Natural killer cell (primary cell): ENCODE measurements around the gene MCTP2. TPM values are rescaled to one million over a fixed set of nuclear protein-coding genes. Genes with fewer than 3 reads are reported as not detected.
A peak's percentile ranks its signal among the peaks of the same experiment; 100 is the strongest.

Experiments used
- ATAC-seq, 3 donors: fragments of 150-1000 bp in 2 of 3; fragments of 200-7000 bp in 1 of 3; cut with Tn5 transposase; 1 replicate in 1 of 3; 2 replicates in 2 of 3; pipeline ENCODE4 v1.10.0; 2021; ENCODE audit warnings: mild to moderate bottlenecking in 2 of 3, moderate library complexity in 2 of 3
- DNase-seq, 2 donors: peaks; one replicate each; pipeline versions ENCODE4 v3.0.0 to v3.0.0-alpha.2; 2013 to 2021; ENCODE audit warnings: mixed read lengths in 1 of 2
- H3K27ac ChIP-seq: one replicate; pipeline ENCODE4 v1.5.1; 2013; ENCODE audit warnings: mild to moderate bottlenecking, low read length
- H3K27me3 ChIP-seq: one replicate; pipeline ENCODE4 v1.6.1; 2013; ENCODE audit warnings: low read length; ENCODE audit not compliant: control insufficient read depth, insufficient read depth
- H3K36me3 ChIP-seq: one replicate; pipeline ENCODE4 v1.6.1; 2013; ENCODE audit warnings: low read length; ENCODE audit not compliant: control insufficient read depth, insufficient read depth
- H3K4me1 ChIP-seq: one replicate; pipeline ENCODE4 v1.6.1; 2013; ENCODE audit warnings: low read length; ENCODE audit not compliant: control insufficient read depth, insufficient read depth
- H3K4me3 ChIP-seq: one replicate; pipeline ENCODE4 v1.5.1; 2013; ENCODE audit warnings: low read length
- H3K9me3 ChIP-seq: one replicate; pipeline ENCODE4 v1.6.1; 2013; ENCODE audit warnings: low read length; ENCODE audit not compliant: control insufficient read depth, insufficient read depth
- H3K27ac Mint-ChIP-seq, 2 donors: one replicate each; pipeline ENCODE4 v1.8.0; 2022; ENCODE audit warnings: mild to moderate bottlenecking in 2 of 2, mixed read lengths in 2 of 2, moderate library complexity in 1 of 2
- H3K27me3 Mint-ChIP-seq, 2 donors: one replicate each; pipeline ENCODE4 v1.8.0; 2022; ENCODE audit warnings: low read depth in 2 of 2, mixed read lengths in 2 of 2
- H3K36me3 Mint-ChIP-seq: one replicate; pipeline ENCODE4 v1.8.0; 2022; ENCODE audit warnings: mixed read lengths
- H3K4me1 Mint-ChIP-seq, 2 donors: one replicate each; pipeline ENCODE4 v1.8.0; 2022; ENCODE audit warnings: mixed read lengths in 2 of 2
- H3K4me3 Mint-ChIP-seq: one replicate; pipeline ENCODE4 v1.8.0; 2022; ENCODE audit warnings: mild to moderate bottlenecking, moderate library complexity, mixed read lengths
- H3K9me3 Mint-ChIP-seq, 2 donors: one replicate each; pipeline ENCODE4 v1.8.0; 2022; ENCODE audit warnings: mixed read lengths in 2 of 2
- WGBS: methylation state at CpG from one replicate; pipeline ENCODE4 v1.1.7; 2013; ENCODE audit warnings: missing lambda C conversion rate; ENCODE audit not compliant: insufficient coverage; 5-methylcytosine and 5-hydroxymethylcytosine counted together
- intact Hi-C: fragments of 100-400 bp; cut with micrococcal nuclease; formaldehyde crosslinking; loops from one replicate; pipeline ENCODE4 v1.14.2; 2022
- total RNA-seq, 4 donors: library from RNA; stranded (reverse); fragments of 120-200 nt in 1 of 4; gene quantifications; one replicate each; pipeline versions ENCODE4 v1.2.3 to v1.2.4, GENCODE V29; 2013 to 2022
- TF ChIP-seq, protein P1 (sequence below): fragments of 200-600 bp; IDR thresholded peaks from one replicate; pipeline ENCODE4 v1.8.0; 2022; ENCODE audit warnings: antibody characterized with exemption

Gene MCTP2
- total RNA-seq, 3 donors from 2014 or later (not counting 1 experiment from before 2014, with no cell fraction given): 235 to 312 (median 261) TPM

DNA sequence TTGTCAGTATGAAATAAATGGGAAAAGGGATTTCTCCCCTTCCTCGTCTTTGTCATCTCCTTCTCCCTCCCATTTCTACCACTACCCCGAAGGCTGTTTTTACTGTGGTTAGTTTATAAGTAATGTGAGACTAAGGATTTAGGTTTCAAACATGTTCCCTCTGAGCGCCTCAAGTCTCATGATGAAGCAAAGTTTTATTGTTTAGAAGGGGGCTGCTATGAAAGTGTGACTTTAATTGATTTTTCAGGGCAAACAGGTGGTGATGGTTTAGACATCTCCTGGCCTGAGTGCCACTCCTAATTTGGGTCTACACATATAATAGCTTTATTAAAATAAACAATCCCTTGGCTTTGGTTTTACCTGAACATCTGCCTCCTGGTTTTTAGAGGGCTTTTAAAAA, 185.5 kb downstream of the MCTP2 start:
- Mint-ChIP-seq H3K4me1 (peaks cover 19 to 22% of the 10 kb centered on the region in 2 donors), H3K27ac (peak overlapping the region; percentile 29 to 47), H3K36me3 (no peaks in the 10 kb centered on the region), H3K9me3 (no peaks in the 10 kb centered on the region), H3K27me3 (no peaks in the 10 kb centered on the region), H3K4me3 (no peak overlapping the region)
- Histone ChIP-seq H3K27me3 (no peaks in the 10 kb centered on the region), H3K36me3 (peaks cover 28% of the 10 kb centered on the region), H3K9me3 (no peaks in the 10 kb centered on the region), H3K4me3 (no peak overlapping the region), H3K27ac (no peak overlapping the region), H3K4me1 (no peaks in the 10 kb centered on the region)
- no peak for ATAC-seq
- no peak for DNase-seq
- TF ChIP-seq, protein P1, sequence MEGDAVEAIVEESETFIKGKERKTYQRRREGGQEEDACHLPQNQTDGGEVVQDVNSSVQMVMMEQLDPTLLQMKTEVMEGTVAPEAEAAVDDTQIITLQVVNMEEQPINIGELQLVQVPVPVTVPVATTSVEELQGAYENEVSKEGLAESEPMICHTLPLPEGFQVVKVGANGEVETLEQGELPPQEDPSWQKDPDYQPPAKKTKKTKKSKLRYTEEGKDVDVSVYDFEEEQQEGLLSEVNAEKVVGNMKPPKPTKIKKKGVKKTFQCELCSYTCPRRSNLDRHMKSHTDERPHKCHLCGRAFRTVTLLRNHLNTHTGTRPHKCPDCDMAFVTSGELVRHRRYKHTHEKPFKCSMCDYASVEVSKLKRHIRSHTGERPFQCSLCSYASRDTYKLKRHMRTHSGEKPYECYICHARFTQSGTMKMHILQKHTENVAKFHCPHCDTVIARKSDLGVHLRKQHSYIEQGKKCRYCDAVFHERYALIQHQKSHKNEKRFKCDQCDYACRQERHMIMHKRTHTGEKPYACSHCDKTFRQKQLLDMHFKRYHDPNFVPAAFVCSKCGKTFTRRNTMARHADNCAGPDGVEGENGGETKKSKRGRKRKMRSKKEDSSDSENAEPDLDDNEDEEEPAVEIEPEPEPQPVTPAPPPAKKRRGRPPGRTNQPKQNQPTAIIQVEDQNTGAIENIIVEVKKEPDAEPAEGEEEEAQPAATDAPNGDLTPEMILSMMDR: no peak
- intact Hi-C loops: loop anchor here (10.0 kb wide), 1 partner anchor 158 kb away; no protein-coding TSS in a partner anchor
- WGBS: 92% methylated on average over 1 of the region's 3 CpGs

DNA sequence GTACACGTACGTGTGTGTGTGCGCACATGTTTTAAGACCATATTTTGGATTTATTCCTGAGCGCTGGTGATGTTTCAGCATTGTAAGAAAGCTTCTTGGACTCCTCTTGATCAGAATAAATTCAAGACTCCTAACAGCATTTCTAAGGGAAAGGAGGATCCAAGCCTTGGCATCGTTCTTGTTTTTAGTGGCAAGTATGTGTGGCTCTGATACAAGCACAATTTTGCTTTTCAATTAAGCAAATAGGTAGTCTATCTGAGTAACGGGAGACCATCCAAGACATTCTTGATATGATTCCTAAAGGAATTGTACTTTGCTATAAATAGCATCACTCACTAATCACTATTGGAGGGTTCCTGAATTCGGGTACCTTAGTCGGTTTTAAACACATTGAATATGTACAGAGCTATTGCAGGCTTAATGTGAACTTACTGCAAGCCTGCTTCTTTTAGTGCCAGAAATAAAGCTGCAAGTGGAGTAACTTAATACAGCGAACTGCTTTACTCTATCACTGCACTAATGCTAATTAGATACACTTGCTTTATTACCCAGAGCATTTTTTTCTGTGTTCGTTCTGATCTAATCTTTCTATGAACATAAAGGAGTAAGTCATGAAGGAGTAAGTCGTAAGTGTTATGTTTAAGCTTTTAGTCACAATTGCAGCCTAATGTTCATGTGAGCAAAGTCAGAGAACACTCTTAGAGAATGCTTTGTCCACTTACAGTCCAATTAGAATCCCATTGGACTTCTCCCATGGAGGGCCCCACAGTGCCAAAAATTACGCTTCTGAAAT, 186.3 kb downstream of the MCTP2 start:
- H3K27ac Mint-ChIP-seq: peak overlapping the region in 1 of 2 donors; percentile 47
- Histone ChIP-seq H3K27me3 (no peaks in the 10 kb centered on the region), H3K4me3 (no peak overlapping the region), H3K27ac (no peak overlapping the region), H3K4me1 (no peaks in the 10 kb centered on the region), H3K9me3 (no peaks in the 10 kb centered on the region), H3K36me3 (peaks cover 32% of the 10 kb centered on the region)
- no peaks in the 10 kb centered on the region for H3K9me3 Mint-ChIP-seq
- 98% methylated on average over 10 of the region's 12 CpGs for WGBS
- no peaks in the 10 kb centered on the region for H3K27me3 Mint-ChIP-seq
- intact Hi-C loops: loop anchor here (10.0 kb wide), 1 partner anchor 157 kb away; no protein-coding TSS in a partner anchor
- H3K36me3 Mint-ChIP-seq: peaks cover 2% of the 10 kb centered on the region
- ATAC-seq (no peak), DNase-seq (no peak)
- TF ChIP-seq, protein P1: no peak
- H3K4me1 Mint-ChIP-seq: peaks cover 24 to 26% of the 10 kb centered on the region in 2 donors
- H3K4me3 Mint-ChIP-seq: no peak overlapping the region

DNA sequence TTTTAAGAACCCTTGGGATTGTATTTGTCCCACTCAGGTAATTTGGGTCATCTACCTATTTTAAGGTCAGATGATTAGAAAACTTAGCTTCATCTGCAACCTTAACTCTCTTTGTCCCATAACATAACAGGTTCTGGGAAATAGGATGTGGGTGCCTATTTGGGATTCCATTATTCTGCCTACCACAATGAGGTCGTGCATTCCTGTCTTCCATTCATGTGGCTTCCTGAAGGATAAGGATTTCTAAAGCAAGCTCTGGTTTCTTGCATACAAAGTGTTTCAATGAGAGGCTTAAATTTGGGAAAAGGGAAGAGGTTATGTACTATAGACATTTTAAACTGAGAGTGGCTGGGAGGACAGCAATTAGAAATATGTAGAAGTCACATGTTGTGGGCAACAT, 190.3 kb downstream of the MCTP2 start:
- TF ChIP-seq, protein P1: no peak
- intact Hi-C loops: no loop called here
- H3K4me3 Mint-ChIP-seq: no peak overlapping the region
- peaks cover 7% of the 10 kb centered on the region for H3K36me3 Mint-ChIP-seq
- no peak overlapping the region for H3K27ac ChIP-seq
- DNase-seq (no peak), ATAC-seq (no peak)
- peak overlapping the region; percentile 19 to 60 for H3K27ac Mint-ChIP-seq
- no peaks in the 10 kb centered on the region for H3K27me3 ChIP-seq
- H3K4me1 ChIP-seq: no peaks in the 10 kb centered on the region
- H3K4me1 Mint-ChIP-seq: peaks cover 45 to 53% of the 10 kb centered on the region in 2 donors
- H3K9me3 Mint-ChIP-seq: no peaks in the 10 kb centered on the region
- no peak overlapping the region for H3K4me3 ChIP-seq
- peaks cover 26% of the 10 kb centered on the region for H3K36me3 ChIP-seq
- no peaks in the 10 kb centered on the region for H3K27me3 Mint-ChIP-seq
- WGBS: 90% methylated on average over 1 of the region's 1 CpG
- H3K9me3 ChIP-seq: no peaks in the 10 kb centered on the region
